Bronchial epithelial cell (primary cell): ENCODE measurements around the gene ADAMTS8. TPM values are rescaled to one million over a fixed set of nuclear protein-coding genes. Genes with fewer than 3 reads are reported as not detected.

Experiments used
- DNase-seq: peaks from one replicate; pipeline ENCODE4 v3.0.0-alpha.2; 2010; ENCODE audit warnings: low read depth
- FAIRE-seq: peaks from 2 replicates; lab custom pipeline; 2011; peaks lifted over from hg19 to GRCh38; lab: Jason Lieb, UNC
- H3K27me3 ChIP-seq: 2 replicates; pipeline ENCODE4 v1.5.1; 2011; ENCODE audit warnings: low read length; ENCODE audit not compliant: control insufficient read depth, insufficient read depth
- H3K36me3 ChIP-seq: 2 replicates; pipeline ENCODE4 v1.5.1; 2011; ENCODE audit warnings: low read length; ENCODE audit not compliant: control insufficient read depth, insufficient read depth
- H3K4me3 ChIP-seq: 2 replicates; pipeline ENCODE4 v1.5.1; 2011; ENCODE audit warnings: mild to moderate bottlenecking, low read depth, low read length, control low read depth
- total RNA-seq: library from RNA; depleted of rRNA; stranded (reverse); fragments of >200 nt; gene quantifications from 2 replicates; pipeline ENCODE4 v1.2.1, GENCODE V29; 2014
- TF ChIP-seq, protein P1 (sequence below): IDR thresholded peaks from 2 replicates; pipeline ENCODE4 v1.5.1; 2011; ENCODE audit warnings: mild to moderate bottlenecking, moderate library complexity, low read length, control low read depth, inconsistent platforms; ENCODE audit not compliant: insufficient read depth, severe bottlenecking

The ADAMTS8 gene
- total RNA-seq, 1 donor from 2014 or later = not detected

DNA sequence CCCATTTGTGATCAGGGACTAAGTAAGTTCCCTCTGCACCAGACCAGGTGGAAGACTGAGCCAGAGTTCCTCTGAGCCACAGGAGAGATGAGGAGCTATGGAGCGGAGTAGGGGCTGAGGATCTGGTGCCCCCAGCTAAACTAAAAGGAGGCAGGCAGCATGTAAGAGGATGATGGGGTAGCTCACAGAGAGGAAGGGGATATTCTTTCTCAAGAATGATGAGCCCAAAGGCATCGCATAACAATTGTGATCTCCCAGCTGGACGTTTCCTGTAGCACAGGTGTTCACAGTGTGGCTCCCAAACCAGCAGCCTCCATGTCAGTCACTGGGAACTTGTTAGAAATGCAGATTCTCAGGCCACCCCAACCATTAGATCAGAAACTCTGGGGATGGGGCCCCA, 24.4 kb downstream of the ADAMTS8 start:
- no peaks in the 10 kb centered on the region for H3K27me3 ChIP-seq
- no peak for DNase-seq
- no peaks in the 10 kb centered on the region for H3K36me3 ChIP-seq
- TF ChIP-seq, protein P1, sequence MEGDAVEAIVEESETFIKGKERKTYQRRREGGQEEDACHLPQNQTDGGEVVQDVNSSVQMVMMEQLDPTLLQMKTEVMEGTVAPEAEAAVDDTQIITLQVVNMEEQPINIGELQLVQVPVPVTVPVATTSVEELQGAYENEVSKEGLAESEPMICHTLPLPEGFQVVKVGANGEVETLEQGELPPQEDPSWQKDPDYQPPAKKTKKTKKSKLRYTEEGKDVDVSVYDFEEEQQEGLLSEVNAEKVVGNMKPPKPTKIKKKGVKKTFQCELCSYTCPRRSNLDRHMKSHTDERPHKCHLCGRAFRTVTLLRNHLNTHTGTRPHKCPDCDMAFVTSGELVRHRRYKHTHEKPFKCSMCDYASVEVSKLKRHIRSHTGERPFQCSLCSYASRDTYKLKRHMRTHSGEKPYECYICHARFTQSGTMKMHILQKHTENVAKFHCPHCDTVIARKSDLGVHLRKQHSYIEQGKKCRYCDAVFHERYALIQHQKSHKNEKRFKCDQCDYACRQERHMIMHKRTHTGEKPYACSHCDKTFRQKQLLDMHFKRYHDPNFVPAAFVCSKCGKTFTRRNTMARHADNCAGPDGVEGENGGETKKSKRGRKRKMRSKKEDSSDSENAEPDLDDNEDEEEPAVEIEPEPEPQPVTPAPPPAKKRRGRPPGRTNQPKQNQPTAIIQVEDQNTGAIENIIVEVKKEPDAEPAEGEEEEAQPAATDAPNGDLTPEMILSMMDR = no peak
- no peak for FAIRE-seq
- no peak overlapping the region for H3K4me3 ChIP-seq

DNA sequence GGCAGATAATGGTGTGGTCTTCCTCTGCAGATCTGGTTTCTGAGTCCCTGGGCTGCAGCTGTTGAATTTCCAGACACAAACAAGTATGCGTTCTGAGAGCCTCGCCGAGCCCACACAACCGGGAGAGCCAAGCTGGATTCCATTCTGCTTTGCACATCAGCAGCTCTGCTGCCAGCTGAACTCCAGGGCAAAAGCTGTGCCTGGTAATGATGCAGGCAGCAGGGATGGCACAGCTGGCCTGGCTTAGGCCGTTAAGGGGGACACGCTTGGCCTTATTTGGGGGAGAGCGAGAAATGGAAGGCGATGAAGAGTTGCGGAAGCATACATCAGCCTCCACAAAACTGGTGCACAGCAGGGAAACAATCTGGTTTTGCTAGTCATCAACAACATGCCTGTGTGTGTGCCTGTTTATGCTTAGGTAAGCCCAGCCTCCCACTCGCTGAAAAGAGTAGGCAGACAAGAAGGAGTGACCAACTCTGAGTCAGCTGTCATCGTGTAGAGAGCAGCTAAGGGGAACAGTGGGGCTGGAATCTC, 25.1 kb downstream of the ADAMTS8 start:
- TF ChIP-seq, protein P1 = no peak
- FAIRE-seq (peak; percentile 98), DNase-seq (peak; percentile 94)
- Histone ChIP-seq H3K27me3 (no peaks in the 10 kb centered on the region), H3K36me3 (no peaks in the 10 kb centered on the region), H3K4me3 (no peak overlapping the region)

DNA sequence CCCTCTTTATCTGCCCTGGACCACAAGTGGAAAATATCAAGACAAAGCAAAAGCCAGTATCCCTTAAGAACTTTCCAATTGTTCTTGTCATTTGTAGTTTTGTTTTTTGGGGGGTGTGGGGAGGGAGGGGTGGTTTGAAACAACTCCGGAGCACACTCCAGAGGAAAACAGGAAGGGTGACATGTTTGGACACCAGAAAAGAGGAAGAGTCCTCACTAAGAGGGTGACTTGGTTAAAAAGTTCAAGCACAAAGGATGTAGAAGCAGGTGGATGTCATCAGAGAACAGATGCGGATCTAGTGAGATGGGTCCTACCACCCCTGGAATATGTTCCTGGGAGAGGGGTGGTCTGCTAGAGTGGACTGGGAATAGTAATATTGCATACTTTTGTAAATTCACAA, 25.8 kb downstream of the ADAMTS8 start:
- TF ChIP-seq, protein P1 = no peak
- Histone ChIP-seq H3K27me3 (no peaks in the 10 kb centered on the region), H3K36me3 (no peaks in the 10 kb centered on the region), H3K4me3 (no peak overlapping the region)
- FAIRE-seq (no peak), DNase-seq (no peak)

DNA sequence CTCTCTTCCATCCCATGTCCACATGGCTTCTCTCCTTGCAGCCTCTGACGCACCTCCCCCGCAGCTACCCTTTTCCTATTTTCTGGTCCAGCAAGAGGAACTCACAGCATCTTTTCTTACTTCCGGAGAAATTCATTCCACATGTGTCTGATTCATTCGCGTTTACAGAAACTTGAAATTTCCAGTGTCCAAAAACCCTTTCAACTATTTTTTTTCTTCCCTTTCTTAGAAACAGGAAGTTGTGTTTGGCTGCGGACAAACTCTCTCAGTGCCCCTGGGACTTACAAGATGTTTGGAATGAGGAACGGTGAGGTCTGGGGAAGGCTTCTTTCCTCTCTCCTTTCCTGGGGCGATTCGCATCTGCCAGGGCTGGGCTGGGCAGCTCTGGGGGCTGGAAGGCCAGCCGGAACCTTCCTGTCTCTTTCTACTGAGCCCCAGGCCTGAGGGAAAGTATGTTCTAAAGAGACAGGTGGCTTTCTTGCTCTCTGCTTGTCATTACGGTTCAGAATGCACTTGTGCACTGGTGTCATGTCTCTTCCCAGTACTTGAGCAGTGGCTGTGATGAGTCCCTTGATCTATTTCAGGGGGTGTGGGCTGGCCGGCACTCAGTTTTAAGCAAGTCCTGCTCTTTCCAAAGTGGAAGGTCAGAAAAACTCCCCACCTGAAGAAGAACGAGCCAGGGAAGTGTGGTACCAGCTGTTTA, 27.5 kb downstream of the ADAMTS8 start:
- peak; percentile 18 for DNase-seq

DNA sequence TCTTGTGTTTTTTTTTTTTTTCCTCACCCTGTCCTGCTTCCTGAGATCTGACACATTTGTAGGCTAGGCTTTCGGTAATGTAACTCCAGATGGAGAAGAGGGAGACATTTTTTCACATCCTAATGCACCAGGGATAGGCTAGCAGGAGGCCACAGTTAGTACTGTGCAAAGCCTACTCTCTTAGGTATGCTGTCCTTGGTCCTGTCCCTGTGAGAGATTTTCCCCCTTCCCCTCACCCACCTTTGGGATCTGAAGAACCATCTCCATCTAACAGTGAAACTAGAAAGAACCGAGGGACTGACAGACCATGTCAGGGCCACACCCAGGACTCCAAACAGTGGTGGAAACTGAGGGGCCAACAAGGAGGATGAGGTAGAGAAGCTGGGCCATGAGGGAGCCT, 29.2 kb downstream of the ADAMTS8 start:
- DNase-seq = no peak
- TF ChIP-seq, protein P1 = no peak
- Histone ChIP-seq H3K4me3 (no peak overlapping the region), H3K36me3 (no peaks in the 10 kb centered on the region), H3K27me3 (peaks cover under 1% of the 10 kb centered on the region)
- FAIRE-seq = no peak

More for the DNA sequence above, 27.5 kb downstream of the ADAMTS8 start:
- Histone ChIP-seq H3K36me3 (no peaks in the 10 kb centered on the region), H3K27me3 (no peaks in the 10 kb centered on the region), H3K4me3 (no peak overlapping the region)
- TF ChIP-seq, protein P1 = no peak
- no peak for FAIRE-seq

DNA sequence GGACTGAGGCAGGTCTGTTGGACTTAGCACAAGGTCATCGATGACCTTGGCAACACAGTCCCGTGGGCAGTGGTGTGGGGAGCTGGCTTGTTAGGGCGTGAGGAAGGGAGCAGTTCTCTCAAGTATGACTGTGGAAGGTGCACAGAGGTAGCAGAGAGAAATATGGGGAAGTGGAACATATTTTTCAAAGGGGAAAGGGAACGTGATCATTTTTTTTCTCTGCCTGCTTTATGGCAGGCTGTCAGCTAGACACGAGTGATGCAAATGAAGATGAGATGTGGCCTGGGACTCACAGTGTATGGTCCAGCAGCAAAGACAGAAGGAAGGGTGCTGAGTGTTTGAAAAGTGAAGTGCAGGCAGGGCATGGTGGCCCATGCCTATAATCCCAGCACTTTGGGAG, 30.6 kb downstream of the ADAMTS8 start:
- FAIRE-seq = peak; percentile 18

More for the DNA sequence above, 30.6 kb downstream of the ADAMTS8 start:
- no peaks in the 10 kb centered on the region for H3K36me3 ChIP-seq
- H3K27me3 ChIP-seq = peaks cover 3% of the 10 kb centered on the region
- DNase-seq = no peak
- TF ChIP-seq, protein P1 = no peak
- no peak overlapping the region for H3K4me3 ChIP-seq
